ENCODE data around the gene RNF214. TPM values are rescaled to one million over a fixed set of nuclear protein-coding genes. Genes with fewer than 3 reads are reported as not detected.

The RNF214 gene
- total and polyA plus RNA-seq, 10 of the 15 experiments (the other 5 are each of a cell fraction or from before 2014, with no cell fraction given), result 4.8 to 16.8 (median 10.5) TPM

DNA sequence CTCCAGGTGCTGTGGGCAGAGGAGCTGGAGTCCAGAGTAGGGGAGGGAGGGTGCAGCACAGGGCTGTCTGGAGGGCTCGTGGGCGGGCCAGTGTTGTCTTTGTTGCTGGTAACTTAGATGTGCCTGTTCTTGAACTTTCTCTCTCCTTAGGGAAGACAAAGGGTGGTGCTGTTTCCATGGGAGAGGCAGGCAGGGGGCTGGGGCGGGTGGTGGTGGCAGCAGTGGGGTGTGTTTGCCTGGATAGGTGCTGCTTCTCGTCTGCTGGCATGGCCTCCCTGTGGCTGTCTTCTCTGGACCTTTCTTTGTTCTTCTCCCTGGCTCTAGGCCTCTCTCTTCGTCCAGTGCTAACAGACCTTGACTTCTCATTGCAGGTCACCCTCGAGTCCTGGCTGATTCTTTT lies 45.5 kb upstream of the RNF214 start (continued):
- TF ChIP-seq, protein P1, sequence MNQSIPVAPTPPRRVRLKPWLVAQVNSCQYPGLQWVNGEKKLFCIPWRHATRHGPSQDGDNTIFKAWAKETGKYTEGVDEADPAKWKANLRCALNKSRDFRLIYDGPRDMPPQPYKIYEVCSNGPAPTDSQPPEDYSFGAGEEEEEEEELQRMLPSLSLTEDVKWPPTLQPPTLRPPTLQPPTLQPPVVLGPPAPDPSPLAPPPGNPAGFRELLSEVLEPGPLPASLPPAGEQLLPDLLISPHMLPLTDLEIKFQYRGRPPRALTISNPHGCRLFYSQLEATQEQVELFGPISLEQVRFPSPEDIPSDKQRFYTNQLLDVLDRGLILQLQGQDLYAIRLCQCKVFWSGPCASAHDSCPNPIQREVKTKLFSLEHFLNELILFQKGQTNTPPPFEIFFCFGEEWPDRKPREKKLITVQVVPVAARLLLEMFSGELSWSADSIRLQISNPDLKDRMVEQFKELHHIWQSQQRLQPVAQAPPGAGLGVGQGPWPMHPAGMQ (IDR thresholded peaks at IDR 0.05; ENCODE audit: borderline replicate concordance), result no peak
- TF ChIP-seq, protein P2, sequence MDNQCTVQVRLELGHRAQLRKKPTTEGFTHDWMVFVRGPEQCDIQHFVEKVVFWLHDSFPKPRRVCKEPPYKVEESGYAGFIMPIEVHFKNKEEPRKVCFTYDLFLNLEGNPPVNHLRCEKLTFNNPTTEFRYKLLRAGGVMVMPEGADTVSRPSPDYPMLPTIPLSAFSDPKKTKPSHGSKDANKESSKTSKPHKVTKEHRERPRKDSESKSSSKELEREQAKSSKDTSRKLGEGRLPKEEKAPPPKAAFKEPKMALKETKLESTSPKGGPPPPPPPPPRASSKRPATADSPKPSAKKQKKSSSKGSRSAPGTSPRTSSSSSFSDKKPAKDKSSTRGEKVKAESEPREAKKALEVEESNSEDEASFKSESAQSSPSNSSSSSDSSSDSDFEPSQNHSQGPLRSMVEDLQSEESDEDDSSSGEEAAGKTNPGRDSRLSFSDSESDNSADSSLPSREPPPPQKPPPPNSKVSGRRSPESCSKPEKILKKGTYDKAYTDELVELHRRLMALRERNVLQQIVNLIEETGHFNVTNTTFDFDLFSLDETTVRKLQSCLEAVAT (IDR thresholded peaks at IDR 0.05), result no peak
- no peak for TF ChIP-seq NFXL1 (IDR thresholded peaks at IDR 0.05; ENCODE audit: borderline replicate concordance)
- TF ChIP-seq, protein P3, sequence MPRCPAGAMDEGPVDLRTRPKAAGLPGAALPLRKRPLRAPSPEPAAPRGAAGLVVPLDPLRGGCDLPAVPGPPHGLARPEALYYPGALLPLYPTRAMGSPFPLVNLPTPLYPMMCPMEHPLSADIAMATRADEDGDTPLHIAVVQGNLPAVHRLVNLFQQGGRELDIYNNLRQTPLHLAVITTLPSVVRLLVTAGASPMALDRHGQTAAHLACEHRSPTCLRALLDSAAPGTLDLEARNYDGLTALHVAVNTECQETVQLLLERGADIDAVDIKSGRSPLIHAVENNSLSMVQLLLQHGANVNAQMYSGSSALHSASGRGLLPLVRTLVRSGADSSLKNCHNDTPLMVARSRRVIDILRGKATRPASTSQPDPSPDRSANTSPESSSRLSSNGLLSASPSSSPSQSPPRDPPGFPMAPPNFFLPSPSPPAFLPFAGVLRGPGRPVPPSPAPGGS (IDR thresholded peaks at IDR 0.05; ENCODE audit: borderline replicate concordance, insufficient read depth, low read depth, low read length, poor library complexity, severe bottlenecking), result no peak
- no peak for TF ChIP-seq TARDBP (IDR thresholded peaks at IDR 0.05; ENCODE audit: borderline replicate concordance)
- no peak for TF ChIP-seq SPI1 (IDR thresholded peaks at IDR 0.05; ENCODE audit: borderline replicate concordance, insufficient read depth, low read depth, low read length)

DNA sequence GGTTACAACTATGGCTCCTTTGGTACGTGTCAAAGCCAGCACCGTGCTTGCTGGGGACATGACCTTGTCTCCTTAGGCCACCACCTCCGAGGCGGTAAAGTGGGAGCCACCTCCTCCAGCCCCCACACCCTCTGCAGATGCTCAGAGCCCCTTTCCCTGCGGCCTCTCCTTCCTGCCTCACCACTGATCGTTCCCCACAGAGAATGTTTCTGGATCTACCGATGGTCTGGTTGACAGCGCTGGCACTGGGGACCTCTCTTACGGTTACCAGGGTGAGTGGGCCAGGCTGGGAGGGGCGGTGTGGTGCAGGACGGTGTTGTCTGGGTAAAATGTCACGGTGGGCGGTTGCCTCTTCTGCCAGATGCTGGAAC lies 45.1 kb upstream of the RNF214 start:
- ChIA-PET POLR2A (no interaction called here), SMC1A (ENCODE audit: uncharacterized antibody, unreplicated experiment) (no interaction called here), CTCF (no interaction called here), RAD21 (ENCODE audit: unreplicated experiment) (no interaction called here)
- H3K9me3 ChIP-seq (replicated peaks; ENCODE audit: control insufficient read depth, insufficient read depth, low read length), result no peaks in the 10 kb centered on the region
- peaks cover 36% of the 10 kb centered on the region for H3K4me1 ChIP-seq (ENCODE audit: control insufficient read depth, insufficient read depth, low read length)
- H4K20me1 ChIP-seq (ENCODE audit: control insufficient read depth, insufficient read depth), result no peaks in the 10 kb centered on the region
- FAIRE-seq (no peak), DNase-seq (ENCODE audit: low read depth, low spot score) (no peak), ATAC-seq (no peak)
- no peak overlapping the region for H3K4me2 ChIP-seq (ENCODE audit: control insufficient read depth, insufficient read depth)
- intact Hi-C loops (cut with micrococcal nuclease; ENCODE audit: unreplicated experiment), result no loop called here
- no peaks in the 10 kb centered on the region for H3K27me3 ChIP-seq (replicated peaks in 1 of 2; ENCODE audit: control insufficient read depth in 2 of 2, insufficient read depth in 2 of 2, low read length in 1 of 2)
- WGBS (ENCODE audit: insufficient coverage, insufficient replicate concordance, low lambda C conversion rate, missing lambda C conversion rate), result 88% methylated on average over 12 of the region's 13 CpGs
- no TSS peak for BruUV-seq (replicated peaks)
- H2AFZ ChIP-seq (ENCODE audit: control insufficient read depth, low read depth, low read length), result no peak overlapping the region
- no peaks in the 10 kb centered on the region for H3K79me2 ChIP-seq (ENCODE audit: control insufficient read depth, insufficient read depth, low read length)
- in situ Hi-C loops (cut with MboI), result no loop called here
- peaks cover 8 to 9% of the 10 kb centered on the region in 2 experiments for H3K36me3 ChIP-seq (ENCODE audit: control insufficient read depth in 2 of 2, insufficient read depth in 2 of 2, low read length in 1 of 2)
- no peak overlapping the region for H3K4me3 ChIP-seq
- no peak overlapping the region for H3K27ac ChIP-seq (ENCODE audit: control insufficient read depth, insufficient read depth)
- H3K9ac ChIP-seq (ENCODE audit: control insufficient read depth, insufficient read depth, low read length), result no peak overlapping the region
- TF ChIP-seq, protein P4, sequence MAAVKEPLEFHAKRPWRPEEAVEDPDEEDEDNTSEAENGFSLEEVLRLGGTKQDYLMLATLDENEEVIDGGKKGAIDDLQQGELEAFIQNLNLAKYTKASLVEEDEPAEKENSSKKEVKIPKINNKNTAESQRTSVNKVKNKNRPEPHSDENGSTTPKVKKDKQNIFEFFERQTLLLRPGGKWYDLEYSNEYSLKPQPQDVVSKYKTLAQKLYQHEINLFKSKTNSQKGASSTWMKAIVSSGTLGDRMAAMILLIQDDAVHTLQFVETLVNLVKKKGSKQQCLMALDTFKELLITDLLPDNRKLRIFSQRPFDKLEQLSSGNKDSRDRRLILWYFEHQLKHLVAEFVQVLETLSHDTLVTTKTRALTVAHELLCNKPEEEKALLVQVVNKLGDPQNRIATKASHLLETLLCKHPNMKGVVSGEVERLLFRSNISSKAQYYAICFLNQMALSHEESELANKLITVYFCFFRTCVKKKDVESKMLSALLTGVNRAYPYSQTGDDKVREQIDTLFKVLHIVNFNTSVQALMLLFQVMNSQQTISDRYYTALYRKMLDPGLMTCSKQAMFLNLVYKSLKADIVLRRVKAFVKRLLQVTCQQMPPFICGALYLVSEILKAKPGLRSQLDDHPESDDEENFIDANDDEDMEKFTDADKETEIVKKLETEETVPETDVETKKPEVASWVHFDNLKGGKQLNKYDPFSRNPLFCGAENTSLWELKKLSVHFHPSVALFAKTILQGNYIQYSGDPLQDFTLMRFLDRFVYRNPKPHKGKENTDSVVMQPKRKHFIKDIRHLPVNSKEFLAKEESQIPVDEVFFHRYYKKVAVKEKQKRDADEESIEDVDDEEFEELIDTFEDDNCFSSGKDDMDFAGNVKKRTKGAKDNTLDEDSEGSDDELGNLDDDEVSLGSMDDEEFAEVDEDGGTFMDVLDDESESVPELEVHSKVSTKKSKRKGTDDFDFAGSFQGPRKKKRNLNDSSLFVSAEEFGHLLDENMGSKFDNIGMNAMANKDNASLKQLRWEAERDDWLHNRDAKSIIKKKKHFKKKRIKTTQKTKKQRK (IDR thresholded peaks at IDR 0.05; ENCODE audit: low read depth, low read length), result no peak
- TF ChIP-seq HDGF (IDR thresholded peaks at IDR 0.05) (no peak), KDM1A (IDR thresholded peaks at IDR 0.05; ENCODE audit: borderline replicate concordance) (no peak), CHD2 (IDR thresholded peaks at IDR 0.05; ENCODE audit: borderline replicate concordance, low read depth, low read length) (no peak)
- TF ChIP-seq, protein P5, sequence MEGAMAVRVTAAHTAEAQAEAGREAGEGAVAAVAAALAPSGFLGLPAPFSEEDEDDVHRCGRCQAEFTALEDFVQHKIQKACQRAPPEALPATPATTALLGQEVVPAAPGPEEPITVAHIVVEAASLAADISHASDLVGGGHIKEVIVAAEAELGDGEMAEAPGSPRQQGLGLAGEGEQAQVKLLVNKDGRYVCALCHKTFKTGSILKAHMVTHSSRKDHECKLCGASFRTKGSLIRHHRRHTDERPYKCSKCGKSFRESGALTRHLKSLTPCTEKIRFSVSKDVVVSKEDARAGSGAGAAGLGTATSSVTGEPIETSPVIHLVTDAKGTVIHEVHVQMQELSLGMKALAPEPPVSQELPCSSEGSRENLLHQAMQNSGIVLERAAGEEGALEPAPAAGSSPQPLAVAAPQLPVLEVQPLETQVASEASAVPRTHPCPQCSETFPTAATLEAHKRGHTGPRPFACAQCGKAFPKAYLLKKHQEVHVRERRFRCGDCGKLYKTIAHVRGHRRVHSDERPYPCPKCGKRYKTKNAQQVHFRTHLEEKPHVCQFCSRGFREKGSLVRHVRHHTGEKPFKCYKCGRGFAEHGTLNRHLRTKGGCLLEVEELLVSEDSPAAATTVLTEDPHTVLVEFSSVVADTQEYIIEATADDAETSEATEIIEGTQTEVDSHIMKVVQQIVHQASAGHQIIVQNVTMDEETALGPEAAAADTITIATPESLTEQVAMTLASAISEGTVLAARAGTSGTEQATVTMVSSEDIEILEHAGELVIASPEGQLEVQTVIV (IDR thresholded peaks at IDR 0.05; ENCODE audit: borderline replicate concordance, partially characterized antibody), result no peak
